ENCODE results near the gene FILIP1.

The FILIP1 gene

GRCh38 chr6:75377386-75377785 is 116.2 kb downstream of the FILIP1 start:
- TF ChIP-seq EZH2phosphoT487 (IDR thresholded peaks at IDR 0.05; ENCODE audit: borderline replicate concordance) (no peak), CTCF (conservative IDR thresholded peaks at IDR 0.05; ENCODE audit: low read length) (no peak)
- Histone ChIP-seq H3K4me3 (ENCODE audit: low read length, poor library complexity, severe bottlenecking) (no peak overlapping the region), H2AFZ (ENCODE audit: low read length) (no peak overlapping the region), H4K20me1 (ENCODE audit: insufficient read depth, low read length, poor library complexity, severe bottlenecking) (no peaks in the 10 kb centered on the region), H3K79me2 (ENCODE audit: insufficient read depth, low read length) (no peaks in the 10 kb centered on the region), H3K36me3 (ENCODE audit: insufficient read depth, low read length) (no peaks in the 10 kb centered on the region), H3K9ac (ENCODE audit: low read depth, low read length, poor library complexity, severe bottlenecking) (no peak overlapping the region), H3K4me1 (ENCODE audit: insufficient read depth, low read length, poor library complexity, severe bottlenecking) (no peaks in the 10 kb centered on the region), H3K9me2 (replicated peaks; ENCODE audit: low read depth, low read length) (no peaks in the 10 kb centered on the region), H3F3A (ENCODE audit: low read depth) (no peaks in the 10 kb centered on the region), H3K4me2 (ENCODE audit: low read depth, low read length, poor library complexity, severe bottlenecking) (no peak overlapping the region), H3K27me3 (ENCODE audit: insufficient read depth, low read length, poor library complexity, severe bottlenecking) (no peaks in the 10 kb centered on the region), H3K9me3 (ENCODE audit: insufficient read depth, low read depth, low read length) (no peaks in the 10 kb centered on the region)

- Histone ChIP-seq H3K9me3 (ENCODE audit: insufficient read depth, low read depth, low read length) (no peaks in the 10 kb centered on the region), H3K36me3 (ENCODE audit: insufficient read depth, low read length) (no peaks in the 10 kb centered on the region), H3K4me1 (ENCODE audit: insufficient read depth, low read length, poor library complexity, severe bottlenecking) (no peaks in the 10 kb centered on the region), H3K4me2 (ENCODE audit: low read depth, low read length, poor library complexity, severe bottlenecking) (no peak overlapping the region), H4K20me1 (ENCODE audit: insufficient read depth, low read length, poor library complexity, severe bottlenecking) (no peaks in the 10 kb centered on the region), H3K4me3 (ENCODE audit: low read length, poor library complexity, severe bottlenecking) (no peak overlapping the region), H3K9ac (ENCODE audit: low read depth, low read length, poor library complexity, severe bottlenecking) (no peak overlapping the region), H3K27me3 (ENCODE audit: insufficient read depth, low read length, poor library complexity, severe bottlenecking) (no peaks in the 10 kb centered on the region), H3K9me2 (replicated peaks; ENCODE audit: low read depth, low read length) (no peaks in the 10 kb centered on the region), H3K79me2 (ENCODE audit: insufficient read depth, low read length) (no peaks in the 10 kb centered on the region), H3F3A (ENCODE audit: low read depth) (no peaks in the 10 kb centered on the region), H2AFZ (ENCODE audit: low read length) (no peak overlapping the region)
- TF ChIP-seq EZH2phosphoT487 (IDR thresholded peaks at IDR 0.05; ENCODE audit: borderline replicate concordance) (no peak), CTCF (conservative IDR thresholded peaks at IDR 0.05; ENCODE audit: low read length) (no peak)
Observed at GRCh38 chr6:75376347-75377024, 117.1 kb downstream of the FILIP1 start.

- H4K20me1 ChIP-seq (ENCODE audit: insufficient read depth, low read length, poor library complexity, severe bottlenecking) = no peaks in the 10 kb centered on the region
- H3K4me3 ChIP-seq (ENCODE audit: low read length, poor library complexity, severe bottlenecking) = no peak overlapping the region
- no peaks in the 10 kb centered on the region for H3F3A ChIP-seq (ENCODE audit: low read depth)
- TF ChIP-seq EZH2phosphoT487 (IDR thresholded peaks at IDR 0.05; ENCODE audit: borderline replicate concordance) (no peak), CTCF (conservative IDR thresholded peaks at IDR 0.05; ENCODE audit: low read length) (no peak)
- no peaks in the 10 kb centered on the region for H3K9me2 ChIP-seq (replicated peaks; ENCODE audit: low read depth, low read length)
- no peaks in the 10 kb centered on the region for H3K36me3 ChIP-seq (ENCODE audit: insufficient read depth, low read length)
- no peaks in the 10 kb centered on the region for H3K79me2 ChIP-seq (ENCODE audit: insufficient read depth, low read length)
- H3K9me3 ChIP-seq (ENCODE audit: insufficient read depth, low read depth, low read length) = no peaks in the 10 kb centered on the region
- H3K9ac ChIP-seq (ENCODE audit: low read depth, low read length, poor library complexity, severe bottlenecking) = no peak overlapping the region
- H3K4me2 ChIP-seq (ENCODE audit: low read depth, low read length, poor library complexity, severe bottlenecking) = no peak overlapping the region
- no peaks in the 10 kb centered on the region for H3K4me1 ChIP-seq (ENCODE audit: insufficient read depth, low read length, poor library complexity, severe bottlenecking)
- H2AFZ ChIP-seq (ENCODE audit: low read length) = no peak overlapping the region
- no peaks in the 10 kb centered on the region for H3K27me3 ChIP-seq (ENCODE audit: insufficient read depth, low read length, poor library complexity, severe bottlenecking)
Observed at GRCh38 chr6:75374961-75375400, 118.6 kb downstream of the FILIP1 start.

Measured in Loucy (cell line).